ENCODE data around the gene CCDC40. TPM values are rescaled to one million over a fixed set of nuclear protein-coding genes. Genes with fewer than 3 reads are reported as not detected.

CCDC40 gene
- total and polyA plus RNA-seq, 2 of the 13 experiments (the other 11 are each of a cell fraction or from before 2014, with no cell fraction given) = 4.1 to 5.5 TPM

- TF ChIP-seq ZXDC (CRISPR knock-in tag; IDR thresholded peaks at IDR 0.05) = 0 out of 2 replicates have a peak, but pooled peaks have one; percentile 10
- TF ChIP-seq ZNF556 (CRISPR knock-in tag; IDR thresholded peaks at IDR 0.05; ENCODE audit: borderline replicate concordance) = 0 out of 2 replicates have a peak, but pooled peaks have one; percentile 47
- 0 out of 2 replicates have a peak, but pooled peaks have one; percentile 8 for TF ChIP-seq SMC3 (IDR thresholded peaks at IDR 0.05; ENCODE audit: low read length)
- 0 out of 2 replicates have a peak, but pooled peaks have one; percentile 52 for TF ChIP-seq ZNF30 (CRISPR knock-in tag; IDR thresholded peaks at IDR 0.05)
- TF ChIP-seq ZSCAN20 (CRISPR knock-in tag; IDR thresholded peaks at IDR 0.05; ENCODE audit: borderline replicate concordance) = no peak
- TF ChIP-seq ZNF232 (CRISPR knock-in tag; IDR thresholded peaks at IDR 0.05; ENCODE audit: borderline replicate concordance) = 0 out of 2 replicates have a peak, but pooled peaks have one; percentile 12
- peak; percentile 23; the same call in 1 of the 2 replicates for TF ChIP-seq ZC3H13 (CRISPR knock-in tag; IDR thresholded peaks at IDR 0.05)
- no peak for TF ChIP-seq ZNF282 (IDR thresholded peaks at IDR 0.05; ENCODE audit: partially characterized antibody)
- TF ChIP-seq HHEX (CRISPR knock-in tag; IDR thresholded peaks at IDR 0.05) = 0 out of 2 replicates have a peak, but pooled peaks have one; percentile 20
- TF ChIP-seq ZMYM4 (CRISPR knock-in tag; IDR thresholded peaks at IDR 0.05) = no peak
- TF ChIP-seq ZNF333 (CRISPR knock-in tag; IDR thresholded peaks at IDR 0.05; ENCODE audit: borderline replicate concordance) = peak; percentile 46; the same call in 1 of the 2 replicates
- 0 out of 2 replicates have a peak, but pooled peaks have one; percentile 8 for TF ChIP-seq ATF5 (CRISPR knock-in tag; IDR thresholded peaks at IDR 0.05; ENCODE audit: low read depth)
- peak; percentile 60; the same call in 1 of the 2 replicates for TF ChIP-seq ZNF317 (CRISPR knock-in tag; IDR thresholded peaks at IDR 0.05)
- no peak for TF ChIP-seq U2AF1 (optimal IDR thresholded peaks at IDR 0.05; ENCODE audit: low read depth, low read length)
- TF ChIP-seq ZNF547 (CRISPR knock-in tag; IDR thresholded peaks at IDR 0.05) = no peak
- peak; percentile 78; the same call in 1 of the 2 replicates for TF ChIP-seq ZNF713 (CRISPR knock-in tag; IDR thresholded peaks at IDR 0.05)
- TF ChIP-seq ZNF770 (CRISPR knock-in tag; IDR thresholded peaks at IDR 0.05) = peak; percentile 99
- no peak for TF ChIP-seq RBAK (CRISPR knock-in tag; IDR thresholded peaks at IDR 0.05)
- no peak for TF ChIP-seq SMAD1 (CRISPR knock-in tag; IDR thresholded peaks at IDR 0.05; ENCODE audit: borderline replicate concordance, low read depth)
- 0 out of 2 replicates have a peak, but pooled peaks have one; percentile 42 for TF ChIP-seq ZNF83 (CRISPR knock-in tag; IDR thresholded peaks at IDR 0.05; ENCODE audit: borderline replicate concordance)
- peak; percentile 86 for TF ChIP-seq ZNF18 (CRISPR knock-in tag; IDR thresholded peaks at IDR 0.05; ENCODE audit: insufficient replicate concordance)
- peak; percentile 95 for TF ChIP-seq ZMYM2 (CRISPR knock-in tag; IDR thresholded peaks at IDR 0.05)
Observed at GRCh38 chr17:79987187-79987934, 49.1 kb upstream of the CCDC40 start (continued).
